Thoracic aorta endothelial cell (primary cell): Measurements from ENCODE around the gene RASSF10. TPM values are rescaled to one million over a fixed set of nuclear protein-coding genes. Genes with fewer than 3 reads are reported as not detected.

Source experiments
- total RNA-seq: library from RNA; depleted of rRNA; stranded (reverse); fragments of >200 nt; gene quantifications from 2 replicates; pipeline ENCODE4 v1.2.3, GENCODE V29; 2012

Gene RASSF10
- under 0.01 and 0.22 TPM in 2 replicates for total RNA-seq

GRCh38 chr11:13008625-13009475, at the start of gene RASSF10:
Gene RASSF10, plus strand, starts transcription at chr11:13009316. Its CDS starts 261 bp downstream, at chr11:13009577.

